ENCODE data around the gene BAMBI.

Gene BAMBI

DNA sequence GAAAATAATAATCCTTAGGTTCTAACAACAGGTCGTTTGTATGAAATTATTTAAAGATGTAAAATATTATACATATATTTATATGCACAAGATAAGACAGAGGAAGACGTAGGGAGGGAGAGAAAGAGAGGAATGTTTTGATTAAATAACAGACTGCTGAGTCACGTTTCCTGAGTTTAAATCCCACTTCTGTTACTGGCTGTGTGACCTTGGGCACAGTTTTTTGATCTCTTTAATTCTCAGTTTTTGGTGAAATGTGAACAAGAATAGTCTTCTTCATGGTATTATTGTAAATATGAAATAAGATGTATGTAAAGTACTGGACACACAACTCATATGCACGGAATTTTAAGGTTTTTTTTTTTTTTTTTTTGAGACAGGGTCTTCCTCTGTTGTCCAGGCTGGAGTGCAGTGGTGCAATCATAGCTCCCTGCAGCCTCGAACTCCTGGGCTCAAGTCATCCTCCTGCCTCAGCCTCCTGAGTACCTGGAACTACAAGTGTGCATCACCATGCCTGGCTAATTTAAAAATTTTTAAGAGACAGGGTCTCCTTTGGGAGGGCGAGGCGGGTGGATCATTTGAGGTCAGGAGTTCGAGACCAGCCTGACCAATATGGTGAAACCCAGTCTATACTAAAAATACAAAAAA lies 42.6 kb downstream of the BAMBI start:
- no peak overlapping the region for H3K4me3 Mint-ChIP-seq
- no peak overlapping the region for H3K27ac Mint-ChIP-seq
- H3K4me1 Mint-ChIP-seq = peaks cover 18% of the 10 kb centered on the region
- peaks cover 30% of the 10 kb centered on the region for H3K27me3 Mint-ChIP-seq (ENCODE audit: low read depth, poor library complexity)
- DNase-seq = no peak
- no peak for TF ChIP-seq CTCF (IDR thresholded peaks at IDR 0.05)
- H3K36me3 Mint-ChIP-seq (ENCODE audit: low read depth) = no peaks in the 10 kb centered on the region
- H3K9me3 Mint-ChIP-seq = no peaks in the 10 kb centered on the region

DNA sequence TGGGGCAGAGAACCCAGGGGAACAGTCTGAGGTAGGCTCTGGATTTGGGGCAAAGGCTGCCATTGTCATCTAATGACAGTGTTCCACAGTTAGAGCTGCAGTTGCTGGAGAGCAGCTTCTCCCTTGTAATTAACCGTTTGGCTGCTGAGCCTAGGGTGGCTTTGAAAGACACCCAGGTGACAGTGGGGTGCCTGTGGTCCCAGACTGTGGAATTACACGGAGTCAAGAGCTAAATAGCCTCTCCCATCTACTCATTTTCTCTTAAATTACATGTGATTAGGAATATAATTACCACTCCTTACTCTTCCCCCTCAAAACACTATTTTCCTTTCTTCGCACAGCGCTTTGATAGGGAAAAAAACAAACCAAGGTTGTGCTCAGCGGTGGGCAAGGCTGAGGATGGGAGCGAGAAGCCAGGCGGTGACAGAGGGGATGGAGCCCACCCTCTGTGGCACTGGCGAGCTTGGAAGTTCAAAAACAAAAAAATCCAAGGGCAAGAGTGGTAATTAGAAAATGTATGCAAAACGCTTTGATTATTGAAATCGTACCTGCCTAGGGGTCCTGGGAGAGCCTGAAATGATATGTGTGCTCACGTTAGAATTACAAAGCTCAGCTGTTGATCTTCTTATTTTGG lies 44.1 kb downstream of the BAMBI start:
- TF ChIP-seq CTCF (IDR thresholded peaks at IDR 0.05) = no peak
- DNase-seq = no peak
- H3K27ac Mint-ChIP-seq = no peak overlapping the region
- H3K4me1 Mint-ChIP-seq = peaks cover 11% of the 10 kb centered on the region
- H3K27me3 Mint-ChIP-seq (ENCODE audit: low read depth, poor library complexity) = peaks cover 33% of the 10 kb centered on the region
- peak overlapping the region; percentile 87 for H3K4me3 Mint-ChIP-seq
- H3K36me3 Mint-ChIP-seq (ENCODE audit: low read depth) = no peaks in the 10 kb centered on the region
- no peaks in the 10 kb centered on the region for H3K9me3 Mint-ChIP-seq

GRCh38 chr10:28722065-28722803 lies 44.9 kb downstream of the BAMBI start:
- Mint-ChIP-seq H3K27ac (no peak overlapping the region), H3K36me3 (ENCODE audit: low read depth) (no peaks in the 10 kb centered on the region), H3K9me3 (no peaks in the 10 kb centered on the region), H3K4me3 (peak overlapping the region; percentile 87), H3K4me1 (peaks cover 11% of the 10 kb centered on the region), H3K27me3 (ENCODE audit: low read depth, poor library complexity) (peaks cover 31% of the 10 kb centered on the region)
- no peak for TF ChIP-seq CTCF (IDR thresholded peaks at IDR 0.05)
- DNase-seq = peak; percentile 53

- Mint-ChIP-seq H3K9me3 (peaks cover 12% of the 10 kb centered on the region), H3K27me3 (ENCODE audit: low read depth, poor library complexity) (peaks cover 19% of the 10 kb centered on the region), H3K27ac (no peak overlapping the region), H3K4me3 (no peak overlapping the region), H3K4me1 (peaks cover 10% of the 10 kb centered on the region), H3K36me3 (ENCODE audit: low read depth) (peaks cover 4% of the 10 kb centered on the region)
- TF ChIP-seq CTCF (IDR thresholded peaks at IDR 0.05) = no peak
- DNase-seq = no peak
Observed at GRCh38 chr10:28728366-28728765, 51.0 kb downstream of the BAMBI start.

GRCh38 chr10:28730031-28730778 lies 52.9 kb downstream of the BAMBI start:
- DNase-seq = no peak
- peaks cover 4% of the 10 kb centered on the region for H3K36me3 Mint-ChIP-seq (ENCODE audit: low read depth)
- no peak for TF ChIP-seq CTCF (IDR thresholded peaks at IDR 0.05)
- H3K27ac Mint-ChIP-seq = peak overlapping the region; percentile 67
- peaks cover 14% of the 10 kb centered on the region for H3K27me3 Mint-ChIP-seq (ENCODE audit: low read depth, poor library complexity)
- peaks cover 23% of the 10 kb centered on the region for H3K9me3 Mint-ChIP-seq
- peaks cover 10% of the 10 kb centered on the region for H3K4me1 Mint-ChIP-seq
- H3K4me3 Mint-ChIP-seq = no peak overlapping the region

Data from nephron progenitor cell (in vitro differentiated cells).